Measurements from ENCODE around the gene TMPRSS11E.
"Not testable (repeated sequence)": the region's sequence is repeated elsewhere in the genome, so short reads cannot be mapped to it uniquely, and the experiment has no call there.

The TMPRSS11E gene, protein sequence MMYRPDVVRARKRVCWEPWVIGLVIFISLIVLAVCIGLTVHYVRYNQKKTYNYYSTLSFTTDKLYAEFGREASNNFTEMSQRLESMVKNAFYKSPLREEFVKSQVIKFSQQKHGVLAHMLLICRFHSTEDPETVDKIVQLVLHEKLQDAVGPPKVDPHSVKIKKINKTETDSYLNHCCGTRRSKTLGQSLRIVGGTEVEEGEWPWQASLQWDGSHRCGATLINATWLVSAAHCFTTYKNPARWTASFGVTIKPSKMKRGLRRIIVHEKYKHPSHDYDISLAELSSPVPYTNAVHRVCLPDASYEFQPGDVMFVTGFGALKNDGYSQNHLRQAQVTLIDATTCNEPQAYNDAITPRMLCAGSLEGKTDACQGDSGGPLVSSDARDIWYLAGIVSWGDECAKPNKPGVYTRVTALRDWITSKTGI

GRCh38 chr4:68447201-68447600, at the start of gene TMPRSS11E:
Gene TMPRSS11E, plus strand, starts transcription at chr4:68447463. Its CDS starts 50 bp downstream, at chr4:68447513.
- no peak for DNase-seq

DNA sequence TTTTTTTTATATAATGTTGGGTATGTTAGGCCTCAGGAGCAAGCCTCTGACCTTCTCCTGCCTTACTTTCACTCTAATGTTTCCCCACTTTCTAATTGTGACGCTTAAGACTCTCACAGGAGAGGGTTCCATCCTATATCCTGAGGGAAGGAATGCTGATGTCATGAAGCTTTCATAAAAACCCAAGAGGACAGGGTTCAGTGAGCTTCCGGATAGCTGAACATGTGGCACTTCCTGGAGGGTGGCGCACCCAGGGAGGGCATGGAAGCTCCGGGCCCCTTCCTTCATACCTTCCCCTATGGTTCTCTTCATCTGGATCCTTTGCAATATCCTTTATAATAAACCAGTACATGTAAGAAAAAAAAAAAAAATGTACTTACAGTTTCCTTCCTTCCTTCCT, 48.0 kb upstream of the TMPRSS11E start:
- no peak for DNase-seq

DNA sequence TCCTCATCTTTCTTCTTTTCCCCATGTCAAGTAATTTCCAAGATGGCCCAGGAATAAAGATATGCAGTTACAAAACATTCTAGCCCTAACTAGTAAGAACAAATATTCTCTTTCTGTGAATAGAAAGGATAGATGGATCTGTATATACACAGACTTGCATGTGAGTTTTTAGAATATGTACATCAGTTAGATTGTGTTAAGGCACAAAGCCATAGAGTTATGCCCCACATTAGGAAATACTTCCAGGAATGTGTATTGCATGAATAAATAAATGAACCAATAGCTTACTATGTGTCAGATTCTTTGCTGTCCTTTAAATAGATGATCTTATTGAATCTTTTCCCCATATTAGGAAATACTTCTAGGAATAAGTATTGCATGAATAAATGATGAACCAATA, 46.0 kb upstream of the TMPRSS11E start:
- no peak for DNase-seq

DNA sequence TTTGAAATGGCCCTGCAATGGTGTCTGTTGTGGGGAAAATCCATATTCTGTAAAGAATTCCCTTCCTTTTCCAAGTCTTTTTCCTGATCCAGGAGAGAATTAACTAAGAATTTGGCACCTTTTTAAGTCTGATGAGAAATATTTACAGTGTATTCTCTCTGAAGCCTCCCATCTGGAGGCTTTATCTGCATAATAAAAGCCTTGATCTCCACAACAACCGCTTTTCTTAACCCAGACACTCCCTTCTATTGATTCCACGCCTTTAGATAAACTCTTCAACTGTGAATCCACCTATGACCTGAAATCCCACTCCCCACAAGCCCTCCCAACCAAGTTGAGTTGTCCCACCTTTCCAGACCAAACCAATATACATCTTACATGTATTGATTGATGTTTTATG, 43.1 kb upstream of the TMPRSS11E start:
- DNase-seq, result no peak

GRCh38 chr4:68405718-68406478, 41.4 kb upstream of the TMPRSS11E start:
- DNase-seq, result not testable (repeated sequence)

DNA sequence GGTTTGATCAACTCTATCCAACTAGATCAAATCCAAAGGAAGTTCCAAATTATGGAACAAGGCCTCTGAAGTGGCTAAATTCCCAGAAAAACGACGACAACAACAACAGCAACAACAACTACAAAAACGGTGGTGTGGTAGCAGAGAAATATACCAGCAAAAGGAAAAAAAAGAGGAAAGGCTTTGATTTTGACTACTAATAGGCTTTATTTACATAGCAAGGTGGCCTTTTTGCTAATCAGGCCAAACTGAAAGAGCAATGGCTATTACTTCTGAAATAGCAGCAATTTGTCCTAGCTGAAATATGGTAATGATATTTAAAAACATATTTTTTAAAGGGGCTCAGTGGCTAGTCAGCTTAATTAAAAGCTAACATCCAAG, 40.8 kb upstream of the TMPRSS11E start:
- no peak for DNase-seq

- not testable (repeated sequence) for DNase-seq
These were observed 40.0 kb upstream of the TMPRSS11E start for GRCh38 chr4:68407015-68407867.

DNA sequence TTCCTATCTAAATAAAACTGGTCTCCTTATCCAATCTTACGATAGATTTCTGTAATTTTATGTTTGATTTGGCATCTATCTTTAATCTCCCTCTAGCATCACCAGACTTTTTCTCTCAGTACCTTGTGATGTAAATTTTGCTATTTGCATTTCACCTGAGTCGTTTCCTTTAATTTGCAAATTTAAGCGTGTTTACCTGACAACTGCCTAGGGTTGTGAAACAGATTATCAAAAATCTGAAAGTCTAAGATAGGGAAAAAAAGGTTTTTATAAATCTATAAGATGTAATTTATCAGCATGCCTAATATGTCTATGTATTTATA, 39.4 kb upstream of the TMPRSS11E start:
- DNase-seq, result no peak

DNA sequence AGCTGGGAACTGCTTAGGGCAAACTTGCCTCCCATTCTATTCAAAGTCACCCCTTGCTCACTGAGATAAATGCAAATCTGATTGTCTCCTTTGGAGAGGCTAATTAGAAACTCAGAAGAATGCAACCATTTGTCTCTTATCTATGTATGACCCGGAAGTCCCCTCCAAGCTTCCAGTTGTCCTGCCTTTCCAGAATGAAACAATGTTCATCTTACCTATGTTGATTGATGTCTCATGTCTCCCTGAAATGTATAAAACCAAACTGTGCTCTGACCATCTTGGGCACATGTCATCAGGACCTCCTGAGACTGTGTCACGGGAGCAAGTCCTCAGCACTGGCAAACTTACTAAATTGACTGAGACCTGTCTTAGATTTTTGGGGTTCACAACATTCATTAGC, 37.1 kb upstream of the TMPRSS11E start:
- no peak for DNase-seq

GRCh38 chr4:68410643-68411042, 36.6 kb upstream of the TMPRSS11E start:
- DNase-seq, result no peak

DNA sequence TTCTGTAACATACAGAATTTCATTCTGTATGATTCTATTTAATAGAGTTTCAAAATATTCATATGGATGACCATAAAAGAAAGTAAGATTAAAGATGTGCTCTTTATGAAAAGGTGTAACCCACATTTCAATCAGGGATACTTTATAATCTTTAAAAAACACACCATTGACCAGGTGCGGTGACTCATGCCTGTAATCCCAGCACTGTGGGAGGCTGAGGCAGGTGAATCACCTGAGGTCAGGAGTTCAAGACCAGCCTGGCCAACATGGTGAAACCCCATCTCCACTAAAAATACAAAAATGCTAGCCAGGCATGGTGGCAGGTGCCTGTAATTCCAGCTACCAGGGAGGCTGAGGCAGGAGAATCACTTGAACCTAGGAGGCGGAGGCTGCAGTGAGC, 35.2 kb upstream of the TMPRSS11E start:
- not testable (repeated sequence) for DNase-seq

DNA sequence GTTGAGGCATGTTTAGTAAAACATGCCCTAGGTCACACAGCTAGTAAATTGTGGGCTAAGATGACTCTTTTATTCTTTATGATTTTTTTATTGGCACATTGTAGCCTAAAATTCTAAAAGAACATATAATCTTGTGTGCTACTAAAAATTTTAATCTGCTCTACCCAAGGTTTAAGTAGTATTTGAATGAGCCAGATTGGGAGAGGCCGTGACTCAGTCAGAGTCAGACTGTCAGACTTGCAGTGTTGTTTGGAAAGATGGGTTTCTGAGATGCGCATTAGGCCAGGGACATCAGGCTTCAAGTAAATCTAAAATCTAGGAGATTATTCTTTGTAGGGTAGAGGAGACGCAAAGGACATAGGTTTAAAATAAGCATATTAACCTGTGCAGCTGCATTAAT, 30.7 kb upstream of the TMPRSS11E start:
- no peak for DNase-seq

GRCh38 chr4:68426516-68426915, 20.7 kb upstream of the TMPRSS11E start:
- no peak for DNase-seq

DNA sequence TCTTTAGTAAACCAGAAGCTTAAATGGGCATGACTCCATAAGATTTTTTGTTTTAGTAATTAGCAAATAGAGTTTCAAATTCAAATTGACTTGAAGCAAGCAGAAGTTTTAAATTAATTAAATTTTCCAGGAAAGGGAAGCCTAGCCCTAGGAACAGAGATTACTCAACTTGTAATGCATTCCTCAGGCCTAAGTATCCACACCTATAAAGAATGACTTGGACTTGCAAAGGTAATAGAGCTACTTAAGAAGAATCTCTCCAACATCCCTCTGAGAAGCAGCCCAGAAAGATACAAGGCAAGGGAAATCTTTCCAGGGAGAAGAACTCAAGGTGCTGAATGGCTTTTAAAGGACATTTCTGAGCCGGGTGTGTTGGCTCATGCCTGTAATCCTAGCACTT, 16.9 kb upstream of the TMPRSS11E start:
- DNase-seq, result no peak

- no peak for DNase-seq
These were observed 14.9 kb upstream of the TMPRSS11E start for GRCh38 chr4:68432320-68432719.

- no peak for DNase-seq
These were observed 13.7 kb upstream of the TMPRSS11E start for GRCh38 chr4:68433582-68433981.

DNA sequence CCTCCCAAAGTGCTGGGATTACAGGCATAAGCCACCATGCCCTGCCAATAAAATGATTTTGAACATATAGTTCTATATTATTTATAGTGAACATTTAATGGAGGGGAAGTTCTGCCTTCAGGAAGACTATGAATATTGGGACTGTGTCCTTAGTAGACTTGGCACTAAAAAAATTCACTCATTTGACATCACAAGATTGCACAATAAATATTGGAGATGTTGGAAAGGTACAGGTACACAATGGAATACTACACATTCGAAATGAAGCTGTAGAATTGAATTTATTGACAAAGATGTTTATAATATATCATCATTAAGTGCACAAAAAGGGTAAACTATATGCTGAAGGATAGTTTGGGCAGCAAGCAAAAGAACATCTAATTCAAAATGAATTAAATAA, 13.0 kb upstream of the TMPRSS11E start:
- no peak for DNase-seq

- DNase-seq, result no peak
These were observed 12.4 kb upstream of the TMPRSS11E start for GRCh38 chr4:68434836-68435235.

DNA sequence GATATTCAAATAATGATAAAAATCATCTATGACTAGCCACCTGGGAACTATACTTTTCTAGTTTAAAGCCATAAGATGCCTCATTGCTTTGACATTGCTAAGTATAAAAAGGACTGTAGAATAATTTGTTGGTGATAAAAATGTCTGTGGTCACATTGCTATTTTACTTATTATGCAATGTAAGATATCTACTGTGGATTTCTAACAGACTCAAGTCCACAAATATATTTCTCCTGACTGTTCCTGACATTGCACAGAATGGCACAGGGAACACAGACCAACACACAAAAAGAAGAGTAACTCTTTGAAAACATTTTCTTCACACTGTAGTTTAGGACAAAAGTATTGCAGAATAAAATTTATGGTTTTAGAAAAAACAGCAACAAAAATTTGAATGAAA, 2.2 kb upstream of the TMPRSS11E start:
- no peak for DNase-seq

DNA sequence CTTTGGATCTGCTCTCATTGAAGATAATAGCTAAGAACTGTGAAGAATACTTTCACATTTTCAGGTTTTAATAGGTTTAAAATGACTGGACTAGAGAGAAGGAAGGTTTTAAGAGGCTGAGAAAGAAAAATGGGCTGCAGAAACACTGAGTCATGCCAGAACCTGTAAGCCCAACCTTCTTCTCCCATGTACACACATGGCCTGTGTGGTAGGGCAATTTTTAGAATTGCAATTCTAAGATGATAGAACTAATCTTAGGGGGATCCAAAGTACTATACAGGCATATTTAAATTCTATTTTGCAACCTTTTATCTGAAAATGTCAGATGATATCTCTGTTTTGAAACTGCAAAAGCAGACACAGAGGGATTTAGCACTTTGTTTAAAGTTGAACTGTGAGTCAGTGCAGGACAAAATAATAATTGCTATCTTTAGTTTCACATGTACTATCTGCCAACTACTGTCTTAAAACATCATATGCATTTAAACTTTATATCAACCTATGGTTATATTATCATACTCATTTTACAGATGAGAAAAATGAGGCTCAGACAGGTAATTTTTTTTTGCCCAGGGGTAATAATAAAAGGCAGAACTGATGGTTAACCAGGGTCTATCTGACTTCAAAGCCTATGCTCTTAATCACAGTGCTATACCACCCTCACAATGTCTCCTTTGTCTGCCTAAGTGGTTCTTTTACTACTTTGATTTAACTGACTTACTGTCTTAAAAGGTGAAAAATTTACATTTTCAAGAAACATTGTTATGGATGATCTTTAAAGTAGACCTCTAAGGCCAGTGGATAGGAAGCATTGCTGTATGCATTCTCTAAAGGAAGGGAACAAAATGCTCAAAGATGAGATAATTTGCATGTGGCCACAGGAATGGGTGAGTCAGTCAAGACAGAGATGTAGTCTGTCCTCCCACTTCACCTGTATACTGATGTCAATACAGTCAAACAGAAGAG, 4.3 kb downstream of the TMPRSS11E start:
- no peak for DNase-seq

DNA sequence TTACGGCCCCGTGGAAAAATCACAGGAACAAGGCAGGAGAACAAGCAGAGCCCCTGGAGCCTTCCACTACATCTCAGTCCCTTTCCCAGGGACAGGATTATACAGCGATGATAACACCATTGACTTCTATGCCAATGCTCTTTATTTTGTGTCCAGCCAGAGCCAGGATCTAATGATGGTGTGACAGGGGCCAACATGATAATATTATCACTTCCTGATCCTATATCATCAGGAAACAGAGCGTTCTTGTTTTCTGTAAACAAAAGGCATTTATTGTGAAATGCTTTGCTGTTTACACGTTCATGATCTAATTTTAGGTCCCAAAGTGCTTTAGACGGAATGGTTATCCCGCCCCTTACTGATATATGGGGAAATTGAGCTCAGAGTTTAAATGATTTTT, 12.8 kb downstream of the TMPRSS11E start:
- no peak for DNase-seq

- no peak for DNase-seq
These were observed 14.5 kb downstream of the TMPRSS11E start for GRCh38 chr4:68461790-68462189.

Measured in CD4-positive, alpha-beta T cell treated with Interleukin-1 beta for 1 hour (primary cell).